DOHH2 (cell line): ENCODE data around the gene DCLK3.

Experiments used
- EZH2phosphoT487 ChIP-seq: fragments of 200-600 bp; sonication (generic); IDR thresholded peaks from 2 replicates; pipeline ENCODE4 v1.6.1; 2017; ENCODE audit warnings: borderline replicate concordance, mild to moderate bottlenecking, antibody characterized with exemption, low read length, moderate library complexity, mixed read lengths
- TF ChIP-seq, protein P1 (sequence below): fragments of 200-600 bp; sonication (generic); IDR thresholded peaks from one replicate; pipeline ENCODE4 v1.5.1; 2014; ENCODE audit warnings: antibody characterized with exemption, mild to moderate bottlenecking, low read depth, low read length; ENCODE audit not compliant: poor library complexity, severe bottlenecking

DNA sequence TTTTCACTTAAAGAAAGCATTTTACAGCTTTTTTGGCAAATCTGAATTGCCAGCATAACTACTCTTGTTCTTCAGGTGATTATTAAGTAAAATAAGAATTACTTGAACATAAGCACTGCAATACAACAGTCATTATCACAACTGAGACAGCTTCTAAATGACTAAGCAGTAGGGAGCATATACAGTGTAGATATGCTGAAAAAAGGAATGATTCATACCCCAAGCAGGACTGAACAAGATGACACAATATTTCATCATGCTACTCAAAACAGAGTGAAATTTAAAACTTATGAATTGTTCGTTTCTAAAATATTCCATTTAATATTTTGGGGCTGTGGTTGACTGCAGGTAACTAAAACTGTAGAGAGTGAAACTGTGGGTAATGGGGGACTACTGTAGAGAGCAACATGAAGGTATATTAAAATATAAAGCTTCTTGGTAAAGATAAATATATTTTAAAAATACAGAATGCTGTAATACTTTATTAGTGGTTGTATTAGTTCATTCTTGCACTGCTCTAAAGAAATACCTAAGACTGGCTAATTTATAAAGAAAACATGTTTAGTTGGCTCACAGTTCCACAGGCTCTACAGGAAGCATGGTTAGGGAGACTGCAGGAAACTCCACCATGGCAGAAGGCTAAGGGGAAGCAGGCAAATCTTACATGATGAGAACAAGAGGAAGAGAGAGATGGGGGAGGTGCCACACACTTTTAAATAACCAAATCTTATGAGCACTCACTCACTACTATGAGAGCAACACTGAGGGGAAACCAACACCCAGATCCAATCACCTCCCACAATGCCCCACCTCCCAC lies 84.8 kb downstream of the DCLK3 start:
- TF ChIP-seq, protein P1, sequence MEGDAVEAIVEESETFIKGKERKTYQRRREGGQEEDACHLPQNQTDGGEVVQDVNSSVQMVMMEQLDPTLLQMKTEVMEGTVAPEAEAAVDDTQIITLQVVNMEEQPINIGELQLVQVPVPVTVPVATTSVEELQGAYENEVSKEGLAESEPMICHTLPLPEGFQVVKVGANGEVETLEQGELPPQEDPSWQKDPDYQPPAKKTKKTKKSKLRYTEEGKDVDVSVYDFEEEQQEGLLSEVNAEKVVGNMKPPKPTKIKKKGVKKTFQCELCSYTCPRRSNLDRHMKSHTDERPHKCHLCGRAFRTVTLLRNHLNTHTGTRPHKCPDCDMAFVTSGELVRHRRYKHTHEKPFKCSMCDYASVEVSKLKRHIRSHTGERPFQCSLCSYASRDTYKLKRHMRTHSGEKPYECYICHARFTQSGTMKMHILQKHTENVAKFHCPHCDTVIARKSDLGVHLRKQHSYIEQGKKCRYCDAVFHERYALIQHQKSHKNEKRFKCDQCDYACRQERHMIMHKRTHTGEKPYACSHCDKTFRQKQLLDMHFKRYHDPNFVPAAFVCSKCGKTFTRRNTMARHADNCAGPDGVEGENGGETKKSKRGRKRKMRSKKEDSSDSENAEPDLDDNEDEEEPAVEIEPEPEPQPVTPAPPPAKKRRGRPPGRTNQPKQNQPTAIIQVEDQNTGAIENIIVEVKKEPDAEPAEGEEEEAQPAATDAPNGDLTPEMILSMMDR, result no peak
- no peak for TF ChIP-seq EZH2phosphoT487
